NCI-H2029 (cell line): Measurements from ENCODE around the gene ZNF638.
"Not testable (repeated sequence)": the region's sequence is repeated elsewhere in the genome, so short reads cannot be mapped to it uniquely, and the experiment has no call there.

Source experiments
- DNase-seq: peaks from one replicate; lab custom pipeline; 2025; lab: John Stamatoyannopoulos, UW

Gene ZNF638

DNA sequence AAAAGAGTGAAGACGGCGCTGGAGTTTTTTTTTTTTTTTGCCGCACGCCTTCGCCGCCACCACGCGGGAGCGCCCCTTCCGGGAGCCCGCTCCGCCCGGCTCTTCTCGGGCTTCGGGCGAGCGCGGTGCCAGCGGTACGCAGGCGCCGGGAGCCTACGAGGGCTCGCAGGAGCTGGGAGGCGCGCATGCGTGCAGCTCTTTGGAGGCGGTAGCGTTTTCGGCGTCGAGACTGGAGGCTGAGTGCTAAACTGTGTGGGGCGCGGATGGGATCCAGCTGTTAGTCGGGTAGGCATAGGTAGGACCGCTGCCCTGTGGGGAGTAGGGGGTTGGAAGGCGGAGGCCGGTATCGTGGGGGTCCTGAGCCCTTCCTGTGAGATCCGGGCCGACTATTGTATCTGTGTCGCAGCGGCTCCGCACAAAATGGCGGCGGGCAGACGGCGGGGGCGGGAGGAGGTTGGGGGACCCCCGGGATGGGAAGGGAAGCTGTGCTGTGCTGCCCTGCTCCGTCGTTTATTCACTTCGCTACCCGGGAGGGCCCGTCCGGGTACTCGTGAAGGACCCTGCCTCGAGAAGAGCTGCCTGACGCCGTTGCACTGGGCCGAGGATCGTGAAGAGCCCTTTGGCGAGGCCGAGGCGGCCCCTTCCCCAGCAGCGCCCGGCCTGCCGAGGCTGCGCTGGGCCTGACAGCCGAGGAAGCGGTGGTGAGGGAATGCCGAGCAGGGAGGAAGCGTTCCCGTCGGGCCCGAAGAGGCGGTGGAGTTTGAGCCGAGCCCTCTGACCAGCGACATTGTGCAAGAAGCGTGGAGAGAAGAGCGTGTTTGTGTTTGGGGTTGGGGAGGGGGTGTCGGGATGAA, at the start of gene ZNF638:
TSS of gene ZNF638 (plus strand) at position 202 of the 854 bp plus-strand sequence. CDS start 17,173 bp downstream, outside the sequence.
- peak; percentile 90 for DNase-seq

GRCh38 chr2:71281950-71282349, 49.6 kb upstream of the ZNF638 start:
- no peak for DNase-seq

DNA sequence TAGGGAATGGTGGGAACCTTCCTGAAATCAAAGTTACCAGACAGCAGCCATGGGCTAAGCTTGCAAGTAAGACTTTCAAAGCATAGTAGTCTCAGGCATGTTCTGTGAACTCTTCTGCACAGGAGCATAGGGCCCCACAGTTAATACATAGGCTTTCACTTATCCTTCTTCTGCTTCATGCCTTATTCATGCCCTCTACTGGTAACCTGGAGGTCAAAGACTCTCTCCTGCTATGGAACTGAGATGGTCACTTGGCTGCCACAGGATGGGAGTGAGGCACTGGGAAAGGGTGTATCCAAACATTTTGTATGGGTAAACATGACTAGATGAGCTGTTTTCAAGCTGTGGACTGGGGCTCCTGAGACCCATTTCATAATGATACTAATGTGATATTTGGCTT, 49.1 kb upstream of the ZNF638 start:
- no peak for DNase-seq

DNA sequence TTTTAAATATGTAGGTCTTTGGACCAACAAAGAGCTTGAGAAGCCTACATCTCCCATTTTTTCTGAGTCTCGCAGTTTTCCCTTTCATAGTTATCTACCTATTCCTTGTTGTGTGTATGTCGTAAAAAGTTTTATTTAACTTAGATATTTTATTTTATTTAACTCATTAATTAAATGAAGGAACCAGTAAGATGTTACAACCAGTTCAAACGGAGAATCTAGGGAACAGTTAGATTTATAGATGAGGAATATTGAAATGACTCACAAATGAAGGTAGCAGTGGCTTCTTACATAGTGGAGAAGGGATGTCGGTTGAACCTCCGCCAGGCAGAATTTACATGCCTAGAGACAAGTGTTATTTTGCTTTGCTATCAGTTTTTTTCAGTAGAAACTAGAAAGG, 48.5 kb upstream of the ZNF638 start:
- no peak for DNase-seq

GRCh38 chr2:71285706-71286105, 45.9 kb upstream of the ZNF638 start:
- DNase-seq: no peak

DNA sequence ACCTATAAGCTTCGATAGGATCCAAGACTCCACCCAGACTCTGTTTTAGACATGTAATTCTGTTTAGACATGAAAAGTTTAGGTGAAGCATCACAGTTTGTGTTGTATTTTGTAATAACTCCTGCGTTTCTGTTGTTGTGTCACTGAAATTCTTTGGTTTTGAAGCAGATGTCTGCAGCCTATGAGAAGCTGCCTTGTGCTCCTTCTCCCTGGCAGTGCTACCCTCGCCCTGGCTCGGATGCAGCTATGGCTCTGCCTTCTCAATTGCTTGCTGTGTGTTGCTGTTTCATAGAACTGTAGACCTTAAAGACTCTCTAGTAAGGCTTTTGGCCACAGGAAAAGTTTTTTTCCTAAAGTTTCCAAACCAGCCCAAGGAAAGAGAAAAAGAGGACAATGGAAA, 40.2 kb upstream of the ZNF638 start:
- DNase-seq: no peak

DNA sequence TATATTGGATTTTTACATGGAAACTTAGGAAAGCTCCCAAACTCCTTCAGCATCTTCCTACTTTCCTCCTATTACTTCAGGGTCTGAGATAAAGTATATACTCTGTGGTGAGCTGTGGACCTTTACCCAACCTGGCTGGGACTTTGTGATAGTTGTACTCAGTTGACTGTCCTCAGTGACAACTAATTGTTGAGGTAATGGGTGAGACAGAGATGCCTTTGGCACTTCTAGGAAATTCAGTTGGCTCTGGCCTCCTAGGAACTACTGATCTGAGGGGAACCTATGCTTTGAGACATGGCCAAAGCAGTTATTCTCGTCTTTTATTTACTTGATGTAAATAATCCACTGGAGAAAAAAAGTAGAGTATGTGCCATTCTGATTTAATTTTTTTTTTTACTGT, 39.4 kb upstream of the ZNF638 start:
- no peak for DNase-seq

- no peak for DNase-seq
These were observed 32.7 kb upstream of the ZNF638 start for GRCh38 chr2:71298914-71299313.

DNA sequence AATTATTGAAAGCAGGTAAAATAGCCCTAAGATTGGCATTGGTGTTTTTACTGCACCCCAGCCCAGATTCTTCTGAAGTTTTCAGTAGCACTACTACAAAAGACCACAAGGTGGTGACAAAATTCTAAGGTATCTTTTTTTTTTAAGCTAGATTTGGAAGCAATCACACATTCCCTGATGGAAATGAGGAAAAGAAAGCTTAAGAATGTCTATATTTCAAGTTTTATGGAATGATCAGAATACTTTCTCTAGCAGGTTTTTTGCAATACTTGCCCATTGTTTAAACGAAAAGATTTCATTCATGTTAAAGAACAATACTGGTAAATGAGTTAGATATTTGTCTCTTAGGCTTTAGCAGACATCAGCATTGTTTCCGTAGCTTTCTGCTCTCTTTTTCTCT, 32.1 kb upstream of the ZNF638 start:
- no peak for DNase-seq

- DNase-seq: no peak
These were observed 27.7 kb upstream of the ZNF638 start for GRCh38 chr2:71303849-71304248.

DNA sequence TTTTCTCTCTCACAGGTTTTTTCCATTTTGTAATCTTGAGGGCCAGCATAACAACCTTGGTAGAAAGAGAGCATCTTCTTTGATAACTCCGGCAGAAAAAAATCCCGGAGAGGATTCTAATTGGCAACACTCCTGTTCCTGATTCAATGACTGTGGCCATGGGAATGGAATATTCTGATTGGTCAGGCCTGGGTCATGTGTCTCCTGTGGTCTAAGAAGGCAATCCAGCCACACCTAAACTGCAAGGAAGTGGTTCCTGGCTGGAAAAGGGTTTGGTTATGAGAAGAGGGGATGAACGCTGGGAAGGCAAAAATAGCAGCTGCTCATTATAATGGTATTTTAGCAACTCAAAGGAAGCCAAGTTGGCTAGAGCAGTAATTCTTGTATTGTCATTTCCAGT, 24.8 kb upstream of the ZNF638 start:
- DNase-seq: no peak

DNA sequence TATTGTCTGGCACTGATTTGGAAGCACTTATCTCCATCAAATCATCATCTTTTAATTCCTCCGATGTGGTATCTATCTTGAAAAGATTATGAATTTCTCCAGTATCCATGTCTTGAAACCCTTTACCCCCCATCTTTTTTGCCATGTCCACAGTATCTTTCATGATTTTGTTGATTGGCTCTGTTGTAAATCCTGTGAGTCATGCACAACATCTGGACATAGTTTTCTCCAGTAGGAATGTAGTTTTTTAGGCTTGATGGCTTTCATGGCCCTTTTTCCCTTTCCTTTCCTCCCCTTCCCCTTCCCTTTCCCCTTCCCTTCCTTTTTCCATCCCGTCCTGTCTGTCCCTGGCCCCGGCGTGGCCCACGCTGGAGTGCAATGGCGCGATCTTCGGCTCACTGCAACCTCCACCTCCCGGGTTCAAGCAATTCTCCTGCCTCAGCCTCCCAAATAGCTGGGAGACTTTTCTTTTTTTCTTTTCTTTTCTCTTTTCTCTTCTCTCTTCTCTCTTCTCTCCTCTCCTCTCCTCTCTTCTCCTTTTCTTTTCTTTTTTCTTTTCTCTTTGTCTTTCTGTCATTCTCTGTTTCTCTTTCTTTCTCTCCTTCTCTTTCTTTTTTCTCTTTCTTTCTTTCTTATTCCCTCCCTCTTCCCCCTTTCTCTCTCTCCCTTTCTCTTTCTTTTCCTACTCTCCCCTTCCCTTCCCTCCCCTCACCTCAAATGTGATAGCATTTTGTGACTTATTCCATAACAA, 18.4 kb upstream of the ZNF638 start:
- DNase-seq: no peak

GRCh38 chr2:71317060-71317459, 14.5 kb upstream of the ZNF638 start:
- no peak for DNase-seq

- DNase-seq: not testable (repeated sequence)
These were observed 13.7 kb upstream of the ZNF638 start for GRCh38 chr2:71317900-71318299.

DNA sequence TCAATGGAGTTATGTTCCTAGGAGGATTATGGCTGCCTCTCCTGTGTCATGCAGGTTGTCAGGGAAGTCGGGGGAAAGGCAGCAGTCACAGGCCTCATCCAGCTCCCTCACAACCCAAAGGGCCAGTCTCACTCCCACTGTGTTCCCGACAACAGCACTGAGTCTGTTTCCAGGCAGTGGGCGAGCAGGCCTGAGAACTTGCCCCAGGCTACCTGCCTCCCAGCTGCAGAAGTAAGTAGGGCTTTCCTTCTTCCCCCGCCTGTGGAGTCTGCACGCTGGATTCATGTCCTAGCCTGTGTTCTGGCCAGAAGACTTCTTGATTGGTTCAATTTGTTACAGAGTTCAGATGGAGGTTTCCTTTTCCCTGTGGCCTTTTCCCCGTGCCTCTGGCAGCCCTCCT, 8.2 kb upstream of the ZNF638 start:
- no peak for DNase-seq

DNA sequence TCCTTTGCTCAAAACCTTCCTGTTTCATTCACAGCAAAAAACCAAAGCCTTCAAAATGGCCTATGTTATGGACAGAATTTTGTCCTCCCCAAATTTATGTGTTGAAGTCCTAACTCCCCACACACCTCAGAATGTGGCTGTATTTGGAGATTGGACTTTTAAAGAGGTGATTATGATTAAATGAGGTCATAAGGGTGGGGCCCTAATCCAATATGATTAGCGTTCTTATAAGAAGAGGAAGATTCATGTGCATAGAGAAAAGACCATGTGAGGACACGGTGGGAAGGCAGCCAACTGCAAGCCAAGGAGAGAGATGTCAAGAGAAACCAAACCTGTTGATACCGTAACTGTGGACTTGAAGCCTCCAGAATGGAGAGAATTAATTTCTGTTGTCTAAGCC, 4.6 kb upstream of the ZNF638 start:
- DNase-seq: no peak

GRCh38 chr2:71327916-71328315, 3.7 kb upstream of the ZNF638 start:
- DNase-seq: no peak

DNA sequence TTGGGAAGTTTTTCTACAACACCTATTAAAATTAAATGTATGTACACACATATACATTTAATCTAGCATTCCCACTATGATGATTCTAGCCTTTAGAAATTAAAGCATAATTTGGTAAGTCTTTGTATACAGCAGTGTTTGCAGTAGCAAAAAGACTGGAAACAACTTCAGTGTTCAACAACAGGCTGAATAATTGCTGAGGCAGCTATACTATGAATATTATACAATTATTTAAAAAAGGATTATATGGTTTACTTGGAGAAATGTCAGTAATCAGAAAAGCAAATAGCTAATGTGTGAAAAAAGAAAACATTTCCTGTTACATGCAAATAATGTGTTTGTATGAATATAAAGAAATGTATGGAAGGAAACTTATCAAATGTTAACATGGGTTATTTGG, 1.4 kb upstream of the ZNF638 start:
- DNase-seq: no peak

DNA sequence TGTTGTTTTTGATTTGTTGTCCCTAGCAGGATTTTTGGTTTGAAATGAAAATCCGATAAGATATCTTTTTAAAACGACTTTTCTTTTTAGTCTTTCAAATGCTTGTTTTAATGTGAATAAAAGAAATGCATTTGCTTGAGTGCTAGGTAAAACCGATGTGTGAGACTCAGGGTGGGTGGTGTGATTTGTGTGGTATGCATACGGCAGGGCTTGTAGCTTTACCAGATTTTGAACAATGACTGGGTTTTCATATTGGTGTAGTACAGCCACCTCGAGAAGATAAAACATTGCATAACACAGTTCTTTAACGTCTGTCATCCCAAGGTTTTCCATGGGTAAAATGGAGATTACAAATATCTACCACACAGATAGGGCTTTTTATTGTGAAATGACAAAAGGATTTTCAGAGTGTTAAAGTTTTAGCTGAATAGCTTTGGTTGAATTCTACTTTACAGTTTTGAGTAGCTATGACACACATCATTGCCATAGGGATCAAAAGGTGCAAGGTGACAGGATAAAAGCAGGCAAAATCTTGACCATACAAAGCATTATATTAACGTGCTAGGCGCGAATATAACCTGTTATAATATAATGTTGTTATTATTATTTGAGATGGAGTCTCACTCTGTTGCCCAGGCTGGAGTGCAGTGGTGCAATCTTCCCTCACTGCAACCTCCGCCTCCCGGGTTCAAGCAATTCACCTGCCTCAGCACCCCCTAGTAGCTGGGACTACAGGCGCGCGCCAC, 824 bp upstream of the ZNF638 start:
- DNase-seq: no peak

DNA sequence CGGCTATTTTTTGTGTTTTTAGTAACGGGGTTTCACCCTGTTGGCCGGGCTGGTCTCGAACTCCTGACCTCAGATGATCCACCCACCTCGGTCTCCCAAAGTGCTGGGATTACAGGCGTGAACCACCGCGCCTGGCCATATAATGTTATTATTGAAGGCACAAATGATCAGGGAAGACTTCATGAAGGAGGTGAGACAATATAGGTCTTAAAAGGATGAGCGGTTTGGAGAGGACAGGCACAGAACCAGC, 326 bp upstream of the ZNF638 start:
- not testable (repeated sequence) for DNase-seq

GRCh38 chr2:71332435-71332796, 834 bp downstream of the ZNF638 start:
- no peak for DNase-seq

GRCh38 chr2:71333619-71334018, 2.0 kb downstream of the ZNF638 start:
- no peak for DNase-seq

DNA sequence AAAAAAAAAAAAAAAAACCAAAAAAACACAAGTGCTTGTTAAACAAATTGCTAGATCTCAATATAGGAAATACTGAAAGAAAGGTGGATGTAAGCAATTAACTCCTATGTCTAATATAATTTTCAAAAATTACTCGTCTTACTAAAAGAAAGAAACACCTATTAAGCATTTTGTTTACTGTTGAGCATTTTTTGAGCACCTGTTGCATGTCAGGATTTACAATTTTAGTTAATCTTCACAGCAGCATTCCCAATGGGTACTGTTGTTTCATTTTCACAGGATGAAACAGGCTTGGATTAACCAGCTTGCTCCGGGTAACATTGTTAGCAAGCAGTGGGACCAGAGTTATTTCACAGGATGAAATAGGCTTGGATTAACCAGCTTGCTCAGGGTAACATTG, 4.8 kb downstream of the ZNF638 start:
- no peak for DNase-seq
